GM18498 (cell line): ENCODE measurements around the gene PPP3R1.

Experiments
- ATAC-seq: cut with Tn5 transposase; IDR thresholded peaks from one replicate; pipeline ENCODE4 v1.9.1; 2021; ENCODE audit warnings: mild to moderate bottlenecking, moderate library complexity; ENCODE audit not compliant: unreplicated experiment

PPP3R1 gene

DNA sequence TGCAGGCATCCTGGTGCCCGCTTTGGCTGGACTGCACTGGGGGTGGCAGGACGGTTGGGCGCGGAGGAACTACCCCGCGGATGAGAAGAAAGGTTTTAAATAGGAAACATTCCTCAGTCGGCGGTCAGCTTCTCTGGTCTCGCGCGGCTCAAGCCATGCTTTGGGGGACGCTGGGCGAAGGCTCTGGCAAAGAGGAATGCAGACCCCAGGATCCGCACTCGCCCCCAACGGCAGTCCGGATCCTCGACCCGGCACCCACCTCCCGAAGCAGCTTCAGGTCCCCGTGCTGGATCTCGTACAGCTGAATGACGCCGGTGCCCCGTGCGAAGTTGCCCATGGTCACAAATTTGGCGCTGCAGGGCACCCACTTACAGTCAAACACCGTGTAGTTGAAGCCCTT, 95.3 kb downstream of the PPP3R1 start:
- ATAC-seq: peak; percentile 34

DNA sequence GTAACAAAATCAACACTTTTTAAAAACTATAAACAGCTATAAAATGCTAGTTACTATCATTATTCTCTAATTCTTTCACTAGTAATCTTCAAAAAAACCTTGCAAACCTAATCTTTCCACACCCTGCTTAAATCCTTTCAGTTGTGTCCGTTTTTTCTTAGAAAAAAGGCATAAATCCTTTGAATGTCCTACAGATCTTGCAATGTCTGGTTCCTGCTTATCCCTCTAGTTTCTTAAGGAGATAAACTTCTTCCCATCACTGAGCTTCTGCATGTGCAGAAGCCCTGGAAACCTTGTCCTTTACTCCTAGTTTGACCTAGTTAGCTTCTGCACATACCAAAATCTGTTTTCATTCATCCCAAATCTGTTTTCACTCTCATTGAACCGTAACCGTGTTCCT, 95.9 kb downstream of the PPP3R1 start:
- ATAC-seq: no peak

DNA sequence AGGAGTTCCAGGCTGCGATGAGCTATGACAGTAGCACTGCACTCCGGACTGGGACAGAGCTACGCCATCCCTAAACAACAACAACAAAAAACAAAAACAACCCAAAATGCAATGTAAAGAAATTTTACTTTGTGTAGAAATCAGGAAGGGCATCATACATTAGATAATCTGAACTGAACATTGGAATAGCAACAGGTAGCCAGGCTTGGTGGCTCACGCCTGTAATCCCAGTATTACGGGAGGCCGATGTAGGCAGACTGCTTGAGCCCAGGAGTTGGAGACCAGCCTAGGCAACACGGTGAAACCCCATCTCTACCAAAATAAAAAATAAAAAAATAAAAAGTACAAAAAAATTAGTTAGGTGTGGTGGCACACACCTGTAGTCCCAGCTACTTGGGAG, 96.7 kb downstream of the PPP3R1 start:
- no peak for ATAC-seq

DNA sequence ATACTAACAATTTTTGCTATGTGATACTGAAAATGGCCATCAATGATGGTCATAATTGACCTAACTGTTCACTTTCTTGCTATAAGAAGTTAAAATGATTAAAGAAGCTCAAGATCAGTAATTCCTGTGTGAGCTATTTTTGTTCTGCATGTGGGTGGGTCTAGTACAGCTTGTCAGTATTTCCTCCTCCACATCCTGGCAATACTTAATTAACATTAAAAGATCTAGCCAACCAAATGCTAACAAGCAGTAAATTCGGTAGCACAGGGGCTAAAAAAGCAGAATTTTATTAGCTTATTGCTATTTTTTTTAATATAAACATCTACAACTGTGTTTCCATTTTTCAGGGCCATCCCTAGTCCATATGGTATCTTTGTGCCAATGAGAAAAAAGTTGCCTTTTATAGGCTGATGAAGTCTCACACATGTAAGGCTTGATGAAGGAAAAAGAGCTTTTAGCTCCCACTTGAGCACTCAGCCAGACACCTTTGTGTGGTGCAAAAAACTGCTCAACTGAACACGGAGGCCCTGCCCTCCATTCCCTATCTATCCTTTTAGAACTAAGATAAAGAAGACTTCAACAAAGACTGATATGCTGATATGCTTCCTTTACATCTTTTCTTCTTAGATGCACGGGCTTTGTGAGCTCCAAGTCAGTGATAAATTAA, 99.5 kb downstream of the PPP3R1 start:
- ATAC-seq: no peak

DNA sequence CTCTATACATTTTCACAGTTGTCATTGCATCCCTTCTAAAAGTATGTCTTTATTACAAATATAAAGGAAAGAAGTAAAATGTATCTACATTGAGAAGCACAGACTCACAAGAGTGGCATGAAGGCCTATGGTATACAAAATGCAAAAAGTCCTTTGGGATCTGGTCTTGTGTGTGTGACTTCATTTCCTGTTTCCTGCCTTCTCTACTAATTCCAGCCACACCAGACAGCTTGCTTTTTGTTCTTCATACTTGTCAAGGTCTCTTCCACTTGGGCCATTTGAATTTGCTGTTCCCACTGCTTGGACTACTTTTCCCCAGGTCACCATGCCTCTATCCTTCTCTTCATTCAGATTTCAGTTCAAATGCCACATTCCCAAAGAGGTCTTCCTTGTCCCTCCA, 101.3 kb downstream of the PPP3R1 start:
- no peak for ATAC-seq

DNA sequence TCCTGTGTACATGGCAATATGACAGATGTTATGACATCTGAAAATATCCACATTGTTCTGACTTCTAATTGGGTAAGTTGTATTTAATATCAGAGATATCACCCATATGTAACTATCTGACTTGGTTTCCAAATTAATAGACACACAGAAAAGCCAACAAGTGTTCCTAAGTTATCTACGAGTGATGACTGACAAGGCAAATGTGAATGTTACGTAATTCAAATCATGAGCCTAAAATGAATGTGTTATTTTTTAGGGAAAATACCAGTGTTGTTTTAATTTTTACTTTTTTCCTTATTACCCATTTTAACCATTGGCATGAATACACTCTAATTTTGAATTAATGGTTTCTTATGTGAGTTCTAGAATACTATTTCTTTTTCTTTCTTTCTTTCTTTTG, 110.5 kb downstream of the PPP3R1 start:
- ATAC-seq: no peak

DNA sequence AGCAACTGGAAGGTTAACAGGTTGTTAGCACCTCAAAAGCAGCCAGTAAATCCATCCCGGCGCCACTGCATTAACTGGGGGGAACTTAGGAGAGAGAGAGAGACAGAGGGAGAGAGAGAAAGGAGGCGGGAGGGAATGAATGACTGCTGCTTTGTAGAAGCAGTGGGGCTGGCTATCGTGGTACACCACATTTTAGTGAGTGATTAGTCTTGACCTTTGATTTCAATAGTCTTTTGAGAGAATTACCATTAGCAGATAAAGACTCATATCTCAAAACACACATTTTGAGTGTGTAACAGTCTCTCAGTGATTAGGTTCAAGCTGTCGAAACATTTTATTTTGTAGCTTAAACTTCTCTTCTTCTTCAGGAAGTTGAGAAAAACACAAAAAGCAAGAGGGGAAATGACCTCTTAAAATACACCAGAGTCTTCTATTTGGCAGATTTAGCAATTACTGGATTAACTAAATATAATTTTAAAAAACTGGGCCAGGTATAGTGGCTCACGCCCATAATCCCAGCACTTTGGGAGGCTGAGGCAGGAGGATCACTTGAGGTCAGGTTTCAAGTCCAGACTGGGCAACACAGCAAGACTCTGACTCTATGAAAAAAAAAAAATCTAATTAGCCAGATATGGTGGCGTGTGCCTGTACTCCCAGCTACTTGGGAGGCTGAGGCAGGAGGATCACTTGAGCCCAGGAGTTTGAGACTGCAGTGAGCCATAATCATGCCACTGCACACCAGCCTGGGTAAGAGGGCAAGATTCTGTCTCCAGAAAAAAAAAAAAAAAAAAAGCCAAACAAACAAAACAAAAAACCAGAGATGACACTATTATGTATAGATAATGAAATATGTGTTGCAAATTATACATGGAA, 116.6 kb downstream of the PPP3R1 start:
- ATAC-seq: no peak

DNA sequence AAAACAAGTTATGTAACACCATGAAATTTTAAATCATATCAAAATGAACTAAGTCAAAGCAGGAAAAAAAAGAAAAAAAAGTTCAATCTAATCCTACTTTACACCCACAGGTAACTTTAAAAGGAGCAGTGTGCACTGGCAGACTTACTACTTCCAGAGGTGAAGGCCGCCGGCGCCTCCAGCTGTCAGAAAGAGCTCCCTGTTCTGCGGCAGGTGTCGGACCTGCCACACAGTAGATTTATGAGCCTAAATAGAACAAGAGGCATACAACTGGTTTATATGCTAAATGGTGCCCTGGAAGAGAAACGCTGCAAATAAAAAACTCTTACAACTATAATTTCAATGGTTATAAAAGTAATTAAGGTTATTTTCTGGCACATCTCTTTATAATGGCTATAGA, 117.8 kb downstream of the PPP3R1 start:
- no peak for ATAC-seq

DNA sequence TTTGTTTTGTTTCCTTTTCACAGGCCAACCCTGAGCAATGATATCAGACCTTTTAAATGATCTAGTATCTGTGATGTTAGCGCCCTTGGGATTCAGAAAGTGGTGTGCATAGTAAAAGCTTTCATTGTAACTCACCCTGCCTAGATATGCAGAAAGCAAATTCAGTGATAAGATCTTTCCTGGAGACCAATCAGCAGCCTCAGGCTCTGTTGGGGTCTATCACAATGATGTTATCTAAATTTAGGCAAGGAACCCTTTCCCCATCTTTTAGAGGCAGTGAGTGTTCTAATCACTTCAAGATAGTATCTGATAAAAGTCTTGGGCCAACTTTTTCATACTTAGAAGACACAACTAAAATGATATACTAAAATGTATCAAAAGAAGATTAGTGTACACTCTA, 118.2 kb downstream of the PPP3R1 start:
- no peak for ATAC-seq
